IPS DF 6.9 (cell line): ENCODE data around the gene CEACAM18.

Experiments used
- DNase-seq: peaks from one replicate; pipeline ENCODE4 v3.0.0-alpha.2; 2013; ENCODE audit warnings: low read depth, low spot score
- H3K27ac ChIP-seq: one replicate; pipeline ENCODE4 v1.5.1; 2013; ENCODE audit warnings: low read length, control low read depth
- H3K27me3 ChIP-seq: 2 replicates; pipeline ENCODE4 v1.6.1; 2013; ENCODE audit warnings: mild to moderate bottlenecking, low read length; ENCODE audit not compliant: control insufficient read depth, insufficient read depth
- H3K36me3 ChIP-seq: 2 replicates; pipeline ENCODE4 v1.6.1; 2013; ENCODE audit warnings: low read length; ENCODE audit not compliant: control insufficient read depth, insufficient read depth
- H3K4me1 ChIP-seq: 2 replicates; pipeline ENCODE4 v1.6.1; 2013; ENCODE audit warnings: low read length; ENCODE audit not compliant: control insufficient read depth, insufficient read depth
- H3K4me3 ChIP-seq: 2 replicates; pipeline ENCODE4 v1.5.1; 2013; ENCODE audit warnings: mild to moderate bottlenecking, low read length
- H3K9me3 ChIP-seq: 2 replicates; pipeline ENCODE4 v1.6.1; 2013; ENCODE audit warnings: low read length, inconsistent platforms; ENCODE audit not compliant: control insufficient read depth, insufficient read depth
- WGBS: extraction: QIAGEN DNeasy Blood & Tissue Kit; methylation state at CpG from one replicate; pipeline ENCODE4 v1.1.7; 2013; ENCODE audit warnings: mixed read lengths, missing lambda C conversion rate; ENCODE audit not compliant: insufficient read length, insufficient coverage; 5-methylcytosine and 5-hydroxymethylcytosine counted together

CEACAM18 gene

DNA sequence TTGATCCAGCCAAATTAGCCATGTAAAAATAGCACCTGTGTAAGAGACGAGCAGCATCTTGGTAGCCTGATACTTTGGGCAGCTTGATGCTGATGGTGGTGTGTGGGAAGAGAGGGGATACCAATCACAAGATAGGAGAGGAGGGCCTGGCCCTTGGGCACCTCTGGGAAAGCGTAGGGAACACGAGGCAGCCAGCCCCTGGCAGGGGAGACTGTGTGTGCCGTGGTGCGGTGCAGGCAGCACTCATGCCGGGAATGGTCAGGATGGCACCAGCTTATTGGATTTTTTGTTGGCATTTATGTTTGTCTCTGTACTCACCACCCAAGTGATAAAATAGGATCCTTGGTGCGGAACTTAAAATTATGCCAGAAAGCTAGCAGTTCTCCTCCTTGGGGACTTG is 30.3 kb upstream of the CEACAM18 start:
- Histone ChIP-seq H3K4me1 (no peaks in the 10 kb centered on the region), H3K27me3 (no peaks in the 10 kb centered on the region; the same call in 1 of the 2 replicates), H3K36me3 (no peaks in the 10 kb centered on the region), H3K9me3 (no peaks in the 10 kb centered on the region), H3K27ac (no peak overlapping the region), H3K4me3 (no peak overlapping the region)
- WGBS = no CpG with 5 or more reads among the region's 7 CpGs
- DNase-seq = no peak

DNA sequence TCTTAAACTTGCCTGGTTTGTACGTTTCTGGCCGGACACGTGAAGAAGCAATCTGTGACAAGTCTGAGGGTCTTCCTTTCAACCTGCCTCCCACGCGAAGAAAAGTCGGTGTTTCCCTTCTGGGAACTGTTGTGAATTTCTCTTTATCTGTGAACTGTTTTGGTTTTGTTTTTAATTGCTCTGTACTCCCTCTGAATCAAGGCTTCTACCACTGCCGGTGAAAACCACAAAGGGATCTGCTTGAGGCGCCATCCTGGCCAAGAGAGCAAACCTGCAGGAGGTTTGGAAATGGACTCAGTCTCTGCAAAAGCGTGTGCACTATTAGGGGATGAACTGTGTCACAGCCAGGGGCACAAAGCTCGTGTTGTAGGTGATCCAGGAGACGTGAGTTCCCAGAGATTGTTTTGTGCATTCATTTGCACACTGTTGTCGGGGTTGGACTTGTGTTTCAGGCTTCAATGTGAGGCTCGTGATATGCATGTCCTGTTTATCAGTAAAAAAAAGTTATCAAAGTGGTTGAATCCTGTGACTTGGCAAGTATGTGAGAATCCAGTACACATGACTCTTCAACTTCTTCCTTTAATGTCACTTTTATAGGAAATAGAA is 29.8 kb upstream of the CEACAM18 start:
- WGBS = no CpG with 5 or more reads among the region's 13 CpGs
- DNase-seq = no peak

DNA sequence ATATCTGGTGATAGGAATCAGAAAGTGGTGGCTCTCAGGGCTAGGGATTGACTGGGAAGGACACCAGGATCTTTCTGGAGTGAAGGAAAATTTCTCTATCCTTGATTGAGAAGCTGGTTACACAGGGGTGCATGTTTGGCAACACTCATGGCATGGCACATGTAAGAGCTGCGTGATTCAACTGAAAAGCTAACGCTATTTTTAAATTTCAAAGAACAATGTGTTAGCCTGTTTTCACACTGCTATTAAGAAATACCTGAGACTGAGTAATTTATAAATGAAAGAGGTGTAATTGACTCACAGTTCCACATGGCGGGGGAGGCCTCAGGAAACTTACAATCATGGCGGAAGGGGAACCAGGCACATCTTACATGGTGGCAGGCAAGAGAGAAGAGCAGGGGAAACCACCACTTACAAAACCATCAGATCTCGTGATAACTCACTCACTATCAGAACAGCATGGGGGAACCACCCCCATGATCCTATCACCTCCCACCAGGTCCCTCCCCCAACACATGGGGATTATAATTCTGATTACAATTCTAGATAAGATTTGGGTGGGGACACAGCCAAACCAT is 27.5 kb upstream of the CEACAM18 start:
- H3K27ac ChIP-seq = no peak overlapping the region
- H3K4me1 ChIP-seq = no peaks in the 10 kb centered on the region
- DNase-seq = no peak
- no CpG with 5 or more reads among the region's 5 CpGs for WGBS
- H3K9me3 ChIP-seq = no peaks in the 10 kb centered on the region
- no peaks in the 10 kb centered on the region; the same call in 1 of the 2 replicates for H3K27me3 ChIP-seq
- H3K36me3 ChIP-seq = no peaks in the 10 kb centered on the region
- H3K4me3 ChIP-seq = no peak overlapping the region

More for the DNA sequence above, 29.8 kb upstream of the CEACAM18 start:
- H3K4me1 ChIP-seq = no peaks in the 10 kb centered on the region
- H3K9me3 ChIP-seq = no peaks in the 10 kb centered on the region
- no peaks in the 10 kb centered on the region for H3K36me3 ChIP-seq
- no peak overlapping the region for H3K4me3 ChIP-seq
- H3K27me3 ChIP-seq = no peaks in the 10 kb centered on the region; the same call in 1 of the 2 replicates
- no peak overlapping the region for H3K27ac ChIP-seq

GRCh38 chr19:51456541-51457290 is 21.6 kb upstream of the CEACAM18 start:
- no peak overlapping the region for H3K4me3 ChIP-seq
- no CpG with 5 or more reads among the region's 11 CpGs for WGBS
- no peaks in the 10 kb centered on the region for H3K9me3 ChIP-seq
- no peaks in the 10 kb centered on the region for H3K36me3 ChIP-seq
- no peaks in the 10 kb centered on the region for H3K4me1 ChIP-seq
- no peaks in the 10 kb centered on the region for H3K27me3 ChIP-seq
- no peak for DNase-seq
- H3K27ac ChIP-seq = no peak overlapping the region

GRCh38 chr19:51457351-51458013 is 20.9 kb upstream of the CEACAM18 start:
- no peaks in the 10 kb centered on the region for H3K36me3 ChIP-seq
- H3K4me1 ChIP-seq = no peaks in the 10 kb centered on the region
- DNase-seq = no peak

GRCh38 chr19:51458051-51458645 is 20.2 kb upstream of the CEACAM18 start, which contains the start of gene SIGLEC8:
TSS of gene SIGLEC8 (minus strand) at chr19:51458454. CDS start at chr19:51458387, 67 bp downstream.
- no peaks in the 10 kb centered on the region for H3K4me1 ChIP-seq
- no peak for DNase-seq

More at GRCh38 chr19:51457351-51458013, 20.9 kb upstream of the CEACAM18 start:
- no peak overlapping the region for H3K27ac ChIP-seq
- no peaks in the 10 kb centered on the region for H3K27me3 ChIP-seq
- no CpG with 5 or more reads among the region's 11 CpGs for WGBS
- H3K9me3 ChIP-seq = no peaks in the 10 kb centered on the region
- no peak overlapping the region for H3K4me3 ChIP-seq

GRCh38 chr19:51458899-51459505 is 19.3 kb upstream of the CEACAM18 start:
- DNase-seq = no peak
- Histone ChIP-seq H3K27me3 (no peaks in the 10 kb centered on the region), H3K27ac (no peak overlapping the region), H3K4me3 (no peak overlapping the region), H3K4me1 (no peaks in the 10 kb centered on the region), H3K36me3 (no peaks in the 10 kb centered on the region), H3K9me3 (no peaks in the 10 kb centered on the region)
- no CpG with 5 or more reads among the region's 14 CpGs for WGBS

More at GRCh38 chr19:51458051-51458645, 20.2 kb upstream of the CEACAM18 start, which contains the start of gene SIGLEC8:
- WGBS = no CpG with 5 or more reads among the region's 10 CpGs
- H3K36me3 ChIP-seq = no peaks in the 10 kb centered on the region
- H3K27ac ChIP-seq = no peak within 1 kb of the TSS
- H3K9me3 ChIP-seq = no peaks in the 10 kb centered on the region
- no peaks in the 10 kb centered on the region for H3K27me3 ChIP-seq
- H3K4me3 ChIP-seq = no peak within 1 kb of the TSS

GRCh38 chr19:51460164-51460992 is 18.0 kb upstream of the CEACAM18 start:
- Histone ChIP-seq H3K4me3 (no peak overlapping the region; the same call in 1 of the 2 replicates), H3K36me3 (no peaks in the 10 kb centered on the region), H3K9me3 (no peaks in the 10 kb centered on the region), H3K27me3 (no peaks in the 10 kb centered on the region), H3K4me1 (no peaks in the 10 kb centered on the region), H3K27ac (no peak overlapping the region)
- WGBS = no CpG with 5 or more reads among the region's 13 CpGs
- peak; percentile 33 for DNase-seq

GRCh38 chr19:51461723-51462161 is 16.6 kb upstream of the CEACAM18 start:
- no peak overlapping the region for H3K27ac ChIP-seq
- no peaks in the 10 kb centered on the region for H3K27me3 ChIP-seq
- H3K4me1 ChIP-seq = no peaks in the 10 kb centered on the region
- no peak overlapping the region for H3K4me3 ChIP-seq
- no CpG with 5 or more reads among the region's 8 CpGs for WGBS
- H3K9me3 ChIP-seq = no peaks in the 10 kb centered on the region
- DNase-seq = no peak
- no peaks in the 10 kb centered on the region for H3K36me3 ChIP-seq
